SK-N-SH (cell line): ENCODE measurements around the gene PSMB4.

ENCODE experiments used
- EP300 ChIP-seq, 2 experiments: IDR thresholded peaks; 2 replicates each; pipeline versions ENCODE4 v1.4.0 to v1.6.1; 2012; ENCODE audit warnings: borderline replicate concordance in 1 of 2, low read depth in 1 of 2, low read length in 1 of 2
- JUND ChIP-seq: IDR thresholded peaks from 2 replicates; pipeline ENCODE4 v1.4.0; 2012
- POLR2AphosphoS5 ChIP-seq: IDR thresholded peaks from 2 replicates; pipeline ENCODE4 v1.6.1; 2012; ENCODE audit warnings: low read depth, low read length
- RFX5 ChIP-seq: IDR thresholded peaks from 2 replicates; pipeline ENCODE4 v1.6.1; 2012; ENCODE audit warnings: mild to moderate bottlenecking, improper control_type of control experiment, low read length
- SIN3A ChIP-seq: IDR thresholded peaks from 2 replicates; pipeline ENCODE4 v1.6.1; 2012; ENCODE audit warnings: low read depth, mild to moderate bottlenecking, low read length, moderate library complexity, borderline replicate concordance
- SMC3 ChIP-seq: IDR thresholded peaks from 2 replicates; pipeline ENCODE4 v1.6.1; 2012; ENCODE audit warnings: low read depth, low read length, improper control_type of control experiment
- TAF1 ChIP-seq: IDR thresholded peaks from 2 replicates; pipeline ENCODE4 v1.6.1; 2012; ENCODE audit warnings: low read depth, mild to moderate bottlenecking, low read length, moderate library complexity, borderline replicate concordance
- YY1 ChIP-seq: IDR thresholded peaks from 2 replicates; pipeline ENCODE4 v1.4.0; 2012; ENCODE audit warnings: low read depth, mild to moderate bottlenecking
- TF ChIP-seq, protein P1 (sequence below): fragments of 200-600 bp; sonication (generic); IDR thresholded peaks from 2 replicates; pipeline ENCODE4 v1.6.1; 2017; ENCODE audit warnings: antibody characterized with exemption, mild to moderate bottlenecking, moderate library complexity
- TF ChIP-seq, protein P2 (sequence below): IDR thresholded peaks from 2 replicates; pipeline ENCODE4; 2012
- TF ChIP-seq, protein P3 (sequence below): fragments of 150-350 bp; IDR thresholded peaks from 2 replicates; pipeline ENCODE4 v1.6.1; 2017; ENCODE audit warnings: antibody characterized with exemption, low read length, low read depth, borderline replicate concordance

DNA sequence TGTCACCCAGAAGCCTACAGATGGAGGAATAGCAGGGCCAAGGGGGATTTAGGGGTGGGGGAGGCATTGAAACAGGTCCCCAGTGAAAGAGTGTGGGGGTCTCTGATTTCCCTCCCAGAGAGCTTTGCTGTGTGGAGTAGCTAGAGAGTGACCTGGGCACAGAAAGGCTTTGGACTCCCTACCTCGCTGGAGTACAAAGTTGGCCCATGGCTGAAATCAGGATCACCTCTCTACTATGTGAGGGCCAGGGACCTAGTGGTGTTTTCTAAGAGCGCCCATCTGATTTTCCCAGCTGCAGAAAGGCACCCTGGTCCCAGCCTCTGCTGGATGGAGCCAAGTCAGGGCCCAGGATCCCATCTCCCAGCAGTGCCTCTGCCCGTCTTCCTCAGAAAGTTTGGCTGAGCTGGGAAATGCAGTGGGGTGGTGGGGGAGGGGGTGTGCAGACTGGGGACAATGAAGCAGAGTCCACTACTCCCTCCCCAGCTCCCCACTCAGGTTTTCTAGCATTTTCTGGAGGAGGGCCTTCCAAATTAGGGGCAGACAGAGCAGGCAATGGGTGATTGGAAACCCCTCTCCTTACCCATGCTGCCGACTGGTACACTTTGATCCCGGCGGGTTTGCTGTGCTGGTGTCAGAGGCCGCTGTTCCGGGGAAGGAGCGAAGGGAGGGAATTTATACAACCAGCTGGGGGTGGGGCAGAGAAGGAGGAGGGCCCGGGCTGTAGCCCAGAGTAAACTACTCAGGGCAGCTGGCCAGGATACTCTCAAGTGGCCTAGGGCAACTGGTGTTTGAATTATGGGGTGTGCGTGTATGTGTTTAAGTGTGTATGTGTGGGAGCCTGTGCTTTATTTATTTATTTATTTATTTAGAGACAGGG, 27.1 kb upstream of the PSMB4 start, which contains the start of gene SELENBP1:
- TF ChIP-seq, protein P1, sequence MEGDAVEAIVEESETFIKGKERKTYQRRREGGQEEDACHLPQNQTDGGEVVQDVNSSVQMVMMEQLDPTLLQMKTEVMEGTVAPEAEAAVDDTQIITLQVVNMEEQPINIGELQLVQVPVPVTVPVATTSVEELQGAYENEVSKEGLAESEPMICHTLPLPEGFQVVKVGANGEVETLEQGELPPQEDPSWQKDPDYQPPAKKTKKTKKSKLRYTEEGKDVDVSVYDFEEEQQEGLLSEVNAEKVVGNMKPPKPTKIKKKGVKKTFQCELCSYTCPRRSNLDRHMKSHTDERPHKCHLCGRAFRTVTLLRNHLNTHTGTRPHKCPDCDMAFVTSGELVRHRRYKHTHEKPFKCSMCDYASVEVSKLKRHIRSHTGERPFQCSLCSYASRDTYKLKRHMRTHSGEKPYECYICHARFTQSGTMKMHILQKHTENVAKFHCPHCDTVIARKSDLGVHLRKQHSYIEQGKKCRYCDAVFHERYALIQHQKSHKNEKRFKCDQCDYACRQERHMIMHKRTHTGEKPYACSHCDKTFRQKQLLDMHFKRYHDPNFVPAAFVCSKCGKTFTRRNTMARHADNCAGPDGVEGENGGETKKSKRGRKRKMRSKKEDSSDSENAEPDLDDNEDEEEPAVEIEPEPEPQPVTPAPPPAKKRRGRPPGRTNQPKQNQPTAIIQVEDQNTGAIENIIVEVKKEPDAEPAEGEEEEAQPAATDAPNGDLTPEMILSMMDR = no peak
- TF ChIP-seq SIN3A (no peak), YY1 (no peak), TAF1 (no peak), EP300 (IDR thresholded peaks at IDR 0.05; ENCODE audit: borderline replicate concordance in 1 of 2, low read depth in 1 of 2, low read length in 1 of 2) (no peak), JUND (no peak), SMC3 (no peak), POLR2AphosphoS5 (no peak), RFX5 (no peak)
- TF ChIP-seq, protein P2, sequence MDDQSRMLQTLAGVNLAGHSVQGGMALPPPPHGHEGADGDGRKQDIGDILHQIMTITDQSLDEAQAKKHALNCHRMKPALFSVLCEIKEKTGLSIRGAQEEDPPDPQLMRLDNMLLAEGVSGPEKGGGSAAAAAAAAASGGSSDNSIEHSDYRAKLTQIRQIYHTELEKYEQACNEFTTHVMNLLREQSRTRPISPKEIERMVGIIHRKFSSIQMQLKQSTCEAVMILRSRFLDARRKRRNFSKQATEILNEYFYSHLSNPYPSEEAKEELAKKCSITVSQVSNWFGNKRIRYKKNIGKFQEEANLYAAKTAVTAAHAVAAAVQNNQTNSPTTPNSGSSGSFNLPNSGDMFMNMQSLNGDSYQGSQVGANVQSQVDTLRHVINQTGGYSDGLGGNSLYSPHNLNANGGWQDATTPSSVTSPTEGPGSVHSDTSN = no peak
- TF ChIP-seq, protein P3, sequence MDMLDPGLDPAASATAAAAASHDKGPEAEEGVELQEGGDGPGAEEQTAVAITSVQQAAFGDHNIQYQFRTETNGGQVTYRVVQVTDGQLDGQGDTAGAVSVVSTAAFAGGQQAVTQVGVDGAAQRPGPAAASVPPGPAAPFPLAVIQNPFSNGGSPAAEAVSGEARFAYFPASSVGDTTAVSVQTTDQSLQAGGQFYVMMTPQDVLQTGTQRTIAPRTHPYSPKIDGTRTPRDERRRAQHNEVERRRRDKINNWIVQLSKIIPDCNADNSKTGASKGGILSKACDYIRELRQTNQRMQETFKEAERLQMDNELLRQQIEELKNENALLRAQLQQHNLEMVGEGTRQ = no peak
